GM18517 (cell line): ENCODE measurements around the gene TXNDC11.
"Not testable (repeated sequence)": the region's sequence is repeated elsewhere in the genome, so short reads cannot be mapped to it uniquely, and the experiment has no call there.

Experiments used
- ATAC-seq: cut with Tn5 transposase; IDR thresholded peaks from one replicate; pipeline ENCODE4 v1.9.1; 2021; ENCODE audit warnings: mild to moderate bottlenecking, moderate library complexity; ENCODE audit not compliant: unreplicated experiment

TXNDC11 gene

GRCh38 chr16:11742536-11743307 lies at the start of gene TXNDC11:
Gene TXNDC11, minus strand, starts transcription at chr16:11742857. Its CDS starts 127 bp downstream, at chr16:11742730.
- peak; percentile 89 for ATAC-seq

GRCh38 chr16:11791144-11791828 lies 48.6 kb upstream of the TXNDC11 start:
- no peak for ATAC-seq

- ATAC-seq: no peak
Measured at GRCh38 chr16:11788914-11789313, 46.3 kb upstream of the TXNDC11 start.

GRCh38 chr16:11784980-11785599 lies 42.4 kb upstream of the TXNDC11 start:
- not testable (repeated sequence) for ATAC-seq

- ATAC-seq: not testable (repeated sequence)
Measured at GRCh38 chr16:11784381-11784780, 41.7 kb upstream of the TXNDC11 start.

GRCh38 chr16:11784038-11784369 lies 41.3 kb upstream of the TXNDC11 start:
- no peak for ATAC-seq

- peak; percentile 58 for ATAC-seq
Measured at GRCh38 chr16:11783319-11784037, 40.8 kb upstream of the TXNDC11 start.

- ATAC-seq: no peak
Measured at GRCh38 chr16:11781773-11782172, 39.1 kb upstream of the TXNDC11 start.

- no peak for ATAC-seq
Measured at GRCh38 chr16:11780991-11781680, 38.5 kb upstream of the TXNDC11 start.

GRCh38 chr16:11779074-11779473 lies 36.4 kb upstream of the TXNDC11 start:
- ATAC-seq: no peak

GRCh38 chr16:11774065-11774626 lies 31.5 kb upstream of the TXNDC11 start:
- ATAC-seq: peak; percentile 54

GRCh38 chr16:11768849-11769248 lies 26.2 kb upstream of the TXNDC11 start:
- peak; percentile 64 for ATAC-seq

GRCh38 chr16:11762431-11762830 lies 19.8 kb upstream of the TXNDC11 start:
- no peak for ATAC-seq

- no peak for ATAC-seq
Measured at GRCh38 chr16:11759997-11760396, 17.3 kb upstream of the TXNDC11 start.

- no peak for ATAC-seq
Measured at GRCh38 chr16:11759163-11759834, 16.6 kb upstream of the TXNDC11 start.

- no peak for ATAC-seq
Measured at GRCh38 chr16:11757671-11758545, 15.3 kb upstream of the TXNDC11 start.

GRCh38 chr16:11756248-11756647 lies 13.6 kb upstream of the TXNDC11 start:
- no peak for ATAC-seq

- no peak for ATAC-seq
Measured at GRCh38 chr16:11755022-11755760, 12.5 kb upstream of the TXNDC11 start.
